ENCODE data around the gene PRSS56. TPM values are rescaled to one million over a fixed set of nuclear protein-coding genes. Genes with fewer than 3 reads are reported as not detected.

The PRSS56 gene
- polyA plus RNA-seq, 1 donor from 2014 or later: 0.16 TPM

DNA sequence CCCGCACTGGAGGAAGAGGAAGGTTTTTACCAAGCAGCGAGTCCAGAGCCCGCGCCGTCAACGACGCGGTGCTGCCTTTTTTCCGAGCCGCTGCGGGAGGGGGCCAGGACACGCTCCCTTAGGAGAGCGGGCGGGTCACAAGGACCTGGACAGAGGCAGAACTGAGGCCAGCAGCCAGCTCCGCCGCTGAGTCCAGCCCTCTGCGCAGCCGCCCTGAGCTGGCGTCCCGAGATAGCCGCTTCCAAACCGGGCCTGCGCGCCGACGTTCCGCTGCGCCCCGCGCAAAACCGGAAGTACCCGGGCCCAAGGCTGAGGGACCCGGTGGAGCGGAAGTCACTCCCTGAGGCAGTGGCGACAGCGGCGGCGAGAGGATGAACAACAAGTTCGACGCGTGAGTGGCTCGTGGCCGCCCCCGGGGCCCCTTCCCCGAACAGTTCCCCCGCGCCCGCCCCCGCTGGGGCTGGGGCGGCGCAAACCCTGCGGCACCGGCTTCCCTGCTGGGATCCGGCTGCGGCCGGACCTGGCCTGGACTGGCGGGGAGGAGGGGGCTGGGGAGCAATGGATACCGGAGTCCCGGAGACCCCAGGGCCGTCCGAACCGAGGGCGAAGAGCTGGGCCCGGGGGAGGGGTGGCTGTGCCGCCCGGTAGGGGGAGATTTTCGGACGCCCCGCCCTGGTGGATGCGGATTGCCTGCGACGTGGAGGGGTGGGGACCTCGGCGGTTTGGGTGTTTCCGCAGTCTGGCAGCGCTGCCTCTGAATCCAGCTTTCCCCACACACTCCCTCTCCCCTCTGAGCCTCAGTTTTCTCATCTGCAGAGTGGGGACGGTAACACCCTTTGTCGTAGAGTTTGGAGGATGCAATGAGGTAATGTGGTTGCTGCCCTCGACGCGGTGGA is 30.4 kb downstream of the PRSS56 start, which contains the start of the genes EIF4E2 and TIGD1:
Gene EIF4E2 (plus strand): TSS at position 336 of the 896 bp plus-strand sequence. CDS start 36 bp downstream, at position 372.
Gene TIGD1 (minus strand): TSS at position 204 of the 896 bp plus-strand sequence. CDS start 675 bp downstream, outside the sequence.
- peaks cover 50% of the 10 kb centered on the region for H3K79me2 ChIP-seq (replicated peaks; ENCODE audit: insufficient read depth, low read length)
- no peaks in the 10 kb centered on the region for H4K20me1 ChIP-seq (ENCODE audit: insufficient read depth)
- peak within 1 kb of the TSS; percentile 99 for H2AFZ ChIP-seq (ENCODE audit: low read depth, low read length)

GRCh38 chr2:232551250-232551638 is 31.1 kb downstream of the PRSS56 start:
- Histone ChIP-seq H3K4me2 (ENCODE audit: low read length) (peak overlapping the region; percentile 90), H3K27me3 (ENCODE audit: insufficient read depth, low read depth, low read length) (no peaks in the 10 kb centered on the region), H3F3A (ENCODE audit: insufficient read depth, low read length, poor library complexity, severe bottlenecking) (no peaks in the 10 kb centered on the region), H3K4me3 (ENCODE audit: low read length) (peak overlapping the region; percentile 94), H3K9me3 (ENCODE audit: low read length) (no peaks in the 10 kb centered on the region), H3K27ac (ENCODE audit: low read length) (peak overlapping the region; percentile 97), H3K36me3 (ENCODE audit: insufficient read depth, low read length) (peaks cover 10% of the 10 kb centered on the region), H3K79me2 (replicated peaks; ENCODE audit: insufficient read depth, low read length) (peaks cover 46% of the 10 kb centered on the region), H3K9me2 (ENCODE audit: insufficient read depth, low read length) (no peaks in the 10 kb centered on the region), H2AFZ (ENCODE audit: low read depth, low read length) (peak overlapping the region; percentile 99), H4K20me1 (ENCODE audit: insufficient read depth) (no peaks in the 10 kb centered on the region), H3K9ac (ENCODE audit: low read length) (peak overlapping the region; percentile 97)
- TF ChIP-seq EP300 (conservative IDR thresholded peaks at IDR 0.05; ENCODE audit: poor library complexity, severe bottlenecking): no peak
- no peak for TF ChIP-seq EZH2 (IDR thresholded peaks at IDR 0.05; ENCODE audit: borderline replicate concordance, insufficient read depth, low read length, poor library complexity, severe bottlenecking)
- TF ChIP-seq CTCF (IDR thresholded peaks at IDR 0.05; ENCODE audit: poor library complexity, severe bottlenecking): no peak
- TF ChIP-seq MXI1 (conservative IDR thresholded peaks at IDR 0.05; ENCODE audit: poor library complexity, severe bottlenecking): no peak
- TF ChIP-seq RAD21 (conservative IDR thresholded peaks at IDR 0.05): no peak
- TF ChIP-seq POLR2AphosphoS5 (IDR thresholded peaks at IDR 0.05): no peak

More for the DNA sequence above, 30.4 kb downstream of the PRSS56 start, which contains the start of the genes EIF4E2 and TIGD1:
- Histone ChIP-seq H3K36me3 (ENCODE audit: insufficient read depth, low read length) (peaks cover 13% of the 10 kb centered on the region), H3K27me3 (ENCODE audit: insufficient read depth, low read depth, low read length) (no peaks in the 10 kb centered on the region), H3K9ac (ENCODE audit: low read length) (peak within 1 kb of the TSS; percentile 97), H3K4me2 (ENCODE audit: low read length) (peak within 1 kb of the TSS; percentile 90), H3F3A (ENCODE audit: insufficient read depth, low read length, poor library complexity, severe bottlenecking) (no peaks in the 10 kb centered on the region), H3K4me3 (ENCODE audit: low read length) (peak within 1 kb of the TSS; percentile 94), H3K9me2 (ENCODE audit: insufficient read depth, low read length) (no peaks in the 10 kb centered on the region), H3K9me3 (ENCODE audit: low read length) (no peaks in the 10 kb centered on the region), H3K27ac (ENCODE audit: low read length) (peak within 1 kb of the TSS; percentile 97)
- TF ChIP-seq CTCF (IDR thresholded peaks at IDR 0.05; ENCODE audit: poor library complexity, severe bottlenecking) (peak; percentile 69), TAF1 (IDR thresholded peaks at IDR 0.05; ENCODE audit: low read depth) (peak; percentile 84), POLR2AphosphoS5 (IDR thresholded peaks at IDR 0.05) (peak; percentile 95), EZH2 (IDR thresholded peaks at IDR 0.05; ENCODE audit: borderline replicate concordance, insufficient read depth, low read length, poor library complexity, severe bottlenecking) (no peak), RAD21 (conservative IDR thresholded peaks at IDR 0.05) (peak; percentile 39), MXI1 (conservative IDR thresholded peaks at IDR 0.05; ENCODE audit: poor library complexity, severe bottlenecking) (peak; percentile 85), SMC3 (conservative IDR thresholded peaks at IDR 0.05; ENCODE audit: poor library complexity) (peak; percentile 30), EP300 (conservative IDR thresholded peaks at IDR 0.05; ENCODE audit: poor library complexity, severe bottlenecking) (peak; percentile 53)
- TF ChIP-seq, protein P1, sequence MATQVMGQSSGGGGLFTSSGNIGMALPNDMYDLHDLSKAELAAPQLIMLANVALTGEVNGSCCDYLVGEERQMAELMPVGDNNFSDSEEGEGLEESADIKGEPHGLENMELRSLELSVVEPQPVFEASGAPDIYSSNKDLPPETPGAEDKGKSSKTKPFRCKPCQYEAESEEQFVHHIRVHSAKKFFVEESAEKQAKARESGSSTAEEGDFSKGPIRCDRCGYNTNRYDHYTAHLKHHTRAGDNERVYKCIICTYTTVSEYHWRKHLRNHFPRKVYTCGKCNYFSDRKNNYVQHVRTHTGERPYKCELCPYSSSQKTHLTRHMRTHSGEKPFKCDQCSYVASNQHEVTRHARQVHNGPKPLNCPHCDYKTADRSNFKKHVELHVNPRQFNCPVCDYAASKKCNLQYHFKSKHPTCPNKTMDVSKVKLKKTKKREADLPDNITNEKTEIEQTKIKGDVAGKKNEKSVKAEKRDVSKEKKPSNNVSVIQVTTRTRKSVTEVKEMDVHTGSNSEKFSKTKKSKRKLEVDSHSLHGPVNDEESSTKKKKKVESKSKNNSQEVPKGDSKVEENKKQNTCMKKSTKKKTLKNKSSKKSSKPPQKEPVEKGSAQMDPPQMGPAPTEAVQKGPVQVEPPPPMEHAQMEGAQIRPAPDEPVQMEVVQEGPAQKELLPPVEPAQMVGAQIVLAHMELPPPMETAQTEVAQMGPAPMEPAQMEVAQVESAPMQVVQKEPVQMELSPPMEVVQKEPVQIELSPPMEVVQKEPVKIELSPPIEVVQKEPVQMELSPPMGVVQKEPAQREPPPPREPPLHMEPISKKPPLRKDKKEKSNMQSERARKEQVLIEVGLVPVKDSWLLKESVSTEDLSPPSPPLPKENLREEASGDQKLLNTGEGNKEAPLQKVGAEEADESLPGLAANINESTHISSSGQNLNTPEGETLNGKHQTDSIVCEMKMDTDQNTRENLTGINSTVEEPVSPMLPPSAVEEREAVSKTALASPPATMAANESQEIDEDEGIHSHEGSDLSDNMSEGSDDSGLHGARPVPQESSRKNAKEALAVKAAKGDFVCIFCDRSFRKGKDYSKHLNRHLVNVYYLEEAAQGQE (IDR thresholded peaks at IDR 0.05; ENCODE audit: borderline replicate concordance): peak; percentile 91
